Mucosa of descending colon (tissue), 3 donors: ENCODE results near the gene AOC3. TPM values are rescaled to one million over a fixed set of nuclear protein-coding genes. Genes with fewer than 3 reads are reported as not detected.

Experiments used
- ATAC-seq: fragments of 200-7000 bp; cut with Tn5 transposase; one replicate; pipeline ENCODE4 v1.9.1; 2020; ENCODE audit warnings: mild to moderate bottlenecking, moderate library complexity
- DNase-seq, 3 donors: peaks; one replicate each; pipeline ENCODE4 v3.0.0-alpha.2; 2020
- H3K36me3 ChIP-seq: fragments of 200-600 bp; one replicate; pipeline ENCODE4 v1.8.0; 2021; ENCODE audit warnings: low read depth, mild to moderate bottlenecking
- H3K4me1 ChIP-seq: fragments of 200-600 bp; one replicate; pipeline ENCODE4 v1.8.0; 2021; ENCODE audit warnings: low read depth, mild to moderate bottlenecking
- H3K4me3 ChIP-seq: fragments of 200-600 bp; one replicate; pipeline ENCODE4 v1.8.0; 2021; ENCODE audit warnings: mild to moderate bottlenecking
- H3K9me3 ChIP-seq: fragments of 200-600 bp; one replicate; pipeline ENCODE4 v1.8.0; 2021; ENCODE audit warnings: mild to moderate bottlenecking
- CTCF ChIP-seq: fragments of 200-600 bp; IDR thresholded peaks from one replicate; pipeline ENCODE4 v1.8.0; 2022; ENCODE audit warnings: antibody characterized with exemption, mild to moderate bottlenecking
- intact Hi-C, 2 donors: fragments of 100-400 bp; cut with DNase I in 1 of 2; cut with micrococcal nuclease in 1 of 2; formaldehyde crosslinking; loops; one replicate each; pipeline versions ENCODE4 v1.11.0 to v1.11.1; 2022; cut with DNase I, micrococcal nuclease
- total RNA-seq, 3 donors: library from RNA; stranded (reverse); fragmentation: NEBNext Ultra II Directional in 2 of 3; extraction: Animal tissue kit (Norgen Biotek cat#: 25700) in 2 of 3; gene quantifications; one replicate each; pipeline versions ENCODE4 v1.2.1 to v1.2.4, GENCODE V29; 2021 to 2023
- donor health status: DM: no; HTN: no; CAD: no; lungs with moderate emphysema.
- donor health status: DM: no; HTN: no; CAD: no.
- donor health status: DM: no; HTN: yes; CAD: no.

The AOC3 gene
- total RNA-seq, 3 donors from 2014 or later: 10.6 to 175 (median 25.4) TPM

DNA sequence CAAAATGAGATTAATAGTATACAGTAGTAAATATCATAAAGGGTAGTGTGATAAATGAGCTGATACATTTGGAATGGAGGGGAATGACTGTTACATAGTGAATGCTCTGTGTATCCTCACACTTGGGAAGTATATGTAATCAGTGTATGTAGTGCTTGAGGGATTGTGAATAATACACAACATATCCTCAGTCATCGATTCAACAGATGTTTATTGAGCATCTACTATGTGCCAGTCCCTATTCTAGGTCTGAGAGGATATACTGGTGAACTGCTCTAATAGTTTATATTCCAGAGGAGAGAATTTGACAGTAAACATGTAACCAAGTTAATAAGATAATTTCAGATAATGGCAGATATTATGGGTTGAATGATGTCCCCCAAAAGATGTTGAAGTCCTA is 23.5 kb upstream of the AOC3 start:
- ATAC-seq (no peak), DNase-seq (no peak)
- Histone ChIP-seq H3K36me3 (no peaks in the 10 kb centered on the region), H3K4me3 (no peak overlapping the region), H3K4me1 (peaks cover 18% of the 10 kb centered on the region), H3K9me3 (no peaks in the 10 kb centered on the region)
- intact Hi-C loops: no loop called here
- TF ChIP-seq CTCF: no peak

DNA sequence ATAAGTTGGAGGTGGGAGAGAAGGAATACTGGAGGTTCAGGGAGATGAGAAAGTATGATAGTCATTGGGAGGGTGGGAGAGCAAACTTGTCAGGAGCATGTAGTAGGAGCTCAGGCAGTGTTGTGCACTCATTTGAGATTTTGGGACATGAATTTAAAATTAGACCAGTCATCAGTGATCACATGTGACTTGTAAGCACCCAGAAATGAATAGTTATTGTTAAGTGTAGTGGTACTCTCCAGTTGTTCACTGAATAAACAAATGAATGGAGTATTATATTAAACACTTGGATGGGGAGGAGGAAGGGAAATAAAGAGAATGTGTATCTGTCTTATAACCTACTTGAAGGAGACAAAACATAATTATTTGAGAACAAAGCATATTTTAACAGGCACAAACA is 20.0 kb upstream of the AOC3 start:
- Histone ChIP-seq H3K4me3 (no peak overlapping the region), H3K9me3 (no peaks in the 10 kb centered on the region), H3K4me1 (peaks cover 13% of the 10 kb centered on the region), H3K36me3 (no peaks in the 10 kb centered on the region)
- no peak for DNase-seq
- intact Hi-C loops: no loop called here
- ATAC-seq: no peak
- no peak for TF ChIP-seq CTCF

DNA sequence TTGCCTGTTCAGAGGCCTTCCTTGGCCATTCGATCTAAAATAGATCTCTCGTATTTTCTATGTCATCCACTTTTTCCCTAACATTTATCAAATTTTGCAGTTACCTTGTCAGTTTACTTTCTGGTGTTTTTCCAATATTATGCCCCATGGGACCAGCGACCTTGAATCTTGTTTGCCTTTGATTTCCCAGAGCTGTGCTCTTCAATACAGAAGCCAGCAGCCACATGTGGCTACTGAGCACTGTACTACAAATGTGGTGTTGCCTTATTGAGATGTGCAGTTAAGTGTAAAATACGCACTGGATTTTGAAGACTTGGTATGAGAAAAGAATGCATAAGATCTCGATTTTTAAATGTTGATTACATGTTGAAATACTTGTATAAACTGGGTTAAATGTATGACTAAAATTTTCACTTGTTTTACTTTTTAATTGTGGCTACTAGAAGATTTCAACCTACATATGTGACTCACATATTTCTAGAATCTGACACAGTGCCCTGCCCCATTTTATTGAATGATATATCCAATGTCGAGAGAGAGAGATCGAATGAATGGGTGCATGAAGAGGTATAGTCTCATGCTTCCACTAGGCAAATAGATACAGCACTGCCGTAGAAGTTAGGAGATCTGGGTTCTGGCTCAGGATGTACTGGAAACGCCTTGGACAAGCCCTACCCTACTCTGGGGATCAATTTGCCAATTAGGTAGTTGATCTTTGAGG is 18.6 kb upstream of the AOC3 start:
- intact Hi-C loops: no loop called here
- no peak for TF ChIP-seq CTCF
- H3K9me3 ChIP-seq: no peaks in the 10 kb centered on the region
- no peaks in the 10 kb centered on the region for H3K36me3 ChIP-seq
- DNase-seq (no peak), ATAC-seq (peak; percentile 28)
- peak overlapping the region; percentile 92 for H3K4me3 ChIP-seq
- peaks cover 13% of the 10 kb centered on the region for H3K4me1 ChIP-seq

DNA sequence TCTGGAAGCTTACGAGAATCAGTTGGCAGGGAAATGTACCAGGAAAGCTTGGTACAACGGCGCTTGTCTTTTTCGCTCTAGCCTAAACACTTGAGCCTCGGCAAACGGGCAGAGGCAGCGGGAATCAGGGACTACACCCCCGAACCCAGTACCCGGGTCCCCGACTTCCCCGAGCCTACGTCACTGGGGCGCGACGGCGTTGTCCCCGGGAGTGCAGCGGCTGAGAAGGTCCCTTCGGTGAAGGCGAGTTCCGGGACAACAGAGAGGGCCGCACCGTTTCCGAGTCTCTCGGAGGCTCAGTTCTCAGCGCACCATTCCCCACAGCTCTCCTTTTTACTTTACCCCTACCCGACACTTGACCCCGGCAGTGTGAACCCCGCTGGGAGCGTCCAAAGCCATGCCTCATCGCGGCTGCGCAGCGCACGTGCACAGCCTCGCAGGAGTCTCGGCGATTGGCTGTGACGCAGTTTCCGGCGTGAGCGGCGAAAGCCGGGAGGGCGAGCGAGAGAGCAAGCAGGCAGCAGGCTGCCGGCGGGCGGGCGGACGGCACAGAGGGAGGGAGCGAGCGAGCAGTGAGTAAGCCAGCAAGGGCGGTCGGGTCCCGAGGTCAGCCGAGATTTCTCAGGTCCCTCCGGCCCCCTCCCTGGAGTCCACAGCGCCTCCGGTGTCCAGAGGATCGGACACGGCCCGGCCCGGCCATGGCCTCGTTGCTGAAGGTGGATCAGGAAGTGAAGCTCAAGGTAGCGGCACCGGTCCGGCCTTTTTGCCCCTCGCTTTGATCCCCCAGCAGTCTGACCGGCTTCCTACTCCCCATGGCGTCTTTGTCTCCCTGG is 17.8 kb upstream of the AOC3 start, which contains the start of gene PSME3:
Gene PSME3, plus strand, starts transcription at position 464 of the 833 bp plus-strand sequence. Its CDS starts 235 bp downstream, at position 699.
- peak; percentile 92 to 95 (median 93) for DNase-seq
- peaks cover 13% of the 10 kb centered on the region for H3K4me1 ChIP-seq
- H3K4me3 ChIP-seq: peak within 1 kb of the TSS; percentile 92
- TF ChIP-seq CTCF: no peak
- no peaks in the 10 kb centered on the region for H3K9me3 ChIP-seq
- intact Hi-C loops: no loop called here
- H3K36me3 ChIP-seq: no peaks in the 10 kb centered on the region
- ATAC-seq: peak; percentile 98

DNA sequence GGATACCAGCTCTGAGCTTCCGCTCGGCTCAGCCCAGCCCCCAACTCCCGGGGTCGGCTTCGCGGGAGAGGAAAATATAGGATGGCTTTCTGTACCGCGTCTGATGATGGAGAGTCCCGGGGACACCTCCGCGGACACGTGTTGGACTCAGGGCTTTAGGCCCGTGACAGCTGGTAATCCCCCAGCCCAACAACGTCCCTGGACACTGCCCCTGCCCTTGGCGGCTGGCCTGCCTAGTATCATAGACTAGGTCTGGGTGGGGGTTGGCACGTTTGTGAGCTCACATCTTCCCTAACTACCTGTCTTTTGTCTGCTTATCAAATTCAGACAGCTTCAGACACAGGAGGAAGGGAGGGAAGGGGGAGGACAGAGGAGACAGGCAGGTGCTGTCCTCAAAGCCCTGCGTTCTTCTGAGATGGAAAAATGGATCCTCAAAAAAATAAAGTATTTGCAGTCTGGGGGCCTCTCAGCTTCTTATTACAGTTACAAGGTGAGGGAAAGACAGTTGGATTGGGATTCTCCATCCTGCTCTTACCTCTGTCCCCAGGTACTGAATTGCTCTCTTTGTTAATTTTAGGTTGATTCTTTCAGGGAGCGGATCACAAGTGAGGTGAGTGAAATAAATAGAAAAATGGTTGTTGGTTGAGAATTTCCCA is 17.1 kb upstream of the AOC3 start:
- Histone ChIP-seq H3K4me3 (peak overlapping the region; percentile 92), H3K36me3 (no peaks in the 10 kb centered on the region), H3K4me1 (peaks cover 13% of the 10 kb centered on the region), H3K9me3 (no peaks in the 10 kb centered on the region)
- no peak for TF ChIP-seq CTCF
- DNase-seq (no peak), ATAC-seq (peak; percentile 19)
- intact Hi-C loops: no loop called here
